ENCODE data around the gene SUPT4H1. TPM values are rescaled to one million over a fixed set of nuclear protein-coding genes. Genes with fewer than 3 reads are reported as not detected.
A peak's percentile ranks its signal among the peaks of the same experiment; 100 is the strongest.

The SUPT4H1 gene
- total RNA-seq, 4 donors from 2014 or later, result 38.2 to 56.3 (median 44.2) TPM

- no peaks in the 10 kb centered on the region for H3K9me3 ChIP-seq
- no peak for TF ChIP-seq POLR2A (IDR thresholded peaks at IDR 0.05)
- TF ChIP-seq CTCF (IDR thresholded peaks at IDR 0.05), result no peak
- WGBS, 2 donors, result 74 to 75% methylated on average over 5 of the region's 5 CpGs
Measured at GRCh38 chr17:58334256-58334655, 17.7 kb downstream of the SUPT4H1 start.

GRCh38 chr17:58333736-58334207 lies 18.2 kb downstream of the SUPT4H1 start:
- H3K4me1 ChIP-seq, result no peaks in the 10 kb centered on the region
- H3K9me3 ChIP-seq, result no peaks in the 10 kb centered on the region
- no peak for DNase-seq
- H3K4me3 ChIP-seq (replicated peaks in 1 of 3), result no peak overlapping the region
- no peak overlapping the region for H3K27ac ChIP-seq
- TF ChIP-seq CTCF (IDR thresholded peaks at IDR 0.05), result no peak
- H3K36me3 ChIP-seq, result no peaks in the 10 kb centered on the region
- 70 to 76% methylated on average over 4 to 6 of the region's 6 CpGs for WGBS, 2 donors
- intact Hi-C loops (cut with DNase I), result no loop called here
- no peaks in the 10 kb centered on the region for H3K27me3 ChIP-seq

More at GRCh38 chr17:58334256-58334655, 17.7 kb downstream of the SUPT4H1 start:
- Histone ChIP-seq H3K4me3 (replicated peaks in 1 of 3) (no peak overlapping the region), H3K36me3 (no peaks in the 10 kb centered on the region), H3K4me1 (no peaks in the 10 kb centered on the region), H3K27me3 (no peaks in the 10 kb centered on the region), H3K27ac (no peak overlapping the region)
- DNase-seq, result no peak
- intact Hi-C loops (cut with DNase I), result no loop called here

GRCh38 chr17:58332778-58333735 lies 18.9 kb downstream of the SUPT4H1 start:
- Histone ChIP-seq H3K36me3 (no peaks in the 10 kb centered on the region), H3K9me3 (no peaks in the 10 kb centered on the region), H3K27me3 (no peaks in the 10 kb centered on the region), H3K4me1 (no peaks in the 10 kb centered on the region), H3K4me3 (replicated peaks in 1 of 3) (no peak overlapping the region), H3K27ac (no peak overlapping the region)
- intact Hi-C loops (cut with DNase I), result no loop called here
- no peak for DNase-seq
- WGBS, 2 donors, result 67 to 75% methylated on average over 16 to 19 of the region's 21 CpGs
- TF ChIP-seq POLR2A (IDR thresholded peaks at IDR 0.05) (no peak), CTCF (IDR thresholded peaks at IDR 0.05) (no peak)

GRCh38 chr17:58331815-58332777 lies 19.9 kb downstream of the SUPT4H1 start:
- DNase-seq, result peak; percentile 35 to 45
- peak overlapping the region in 1 of 3 donors; percentile 15 for H3K4me3 ChIP-seq (replicated peaks in 1 of 3)
- intact Hi-C loops (cut with DNase I), result no loop called here

More at GRCh38 chr17:58331815-58332777, 19.9 kb downstream of the SUPT4H1 start:
- Histone ChIP-seq H3K27me3 (no peaks in the 10 kb centered on the region), H3K36me3 (no peaks in the 10 kb centered on the region), H3K9me3 (no peaks in the 10 kb centered on the region), H3K27ac (no peak overlapping the region), H3K4me1 (no peaks in the 10 kb centered on the region)
- WGBS, 2 donors, result 84 to 99% methylated on average over 14 to 18 of the region's 31 CpGs
- no peak for TF ChIP-seq CTCF (IDR thresholded peaks at IDR 0.05)
- peak in 1 of 2 donors; percentile 40 for TF ChIP-seq POLR2A (IDR thresholded peaks at IDR 0.05)

All from thyroid gland (tissue), 4 donors.